Retina (tissue), 1 donor: ENCODE results near the gene TEX44.
"Not testable (repeated sequence)": the region's sequence is repeated elsewhere in the genome, so short reads cannot be mapped to it uniquely, and the experiment has no call there.

Source experiments
- DNase-seq: peaks from one replicate; pipeline ENCODE4 v3.0.0-alpha.2; 2016

TEX44 gene

GRCh38 chr2:231573096-231573495, 19.6 kb upstream of the TEX44 start:
- DNase-seq, result no peak

- no peak for DNase-seq
Observed at GRCh38 chr2:231573698-231574421, 18.8 kb upstream of the TEX44 start.

- no peak for DNase-seq
Observed at GRCh38 chr2:231575612-231576256, 16.9 kb upstream of the TEX44 start.

GRCh38 chr2:231576465-231576864, 16.2 kb upstream of the TEX44 start:
- no peak for DNase-seq

GRCh38 chr2:231578655-231579054, 14.0 kb upstream of the TEX44 start:
- not testable (repeated sequence) for DNase-seq

- DNase-seq, result no peak
Observed at GRCh38 chr2:231579560-231579959, 13.1 kb upstream of the TEX44 start.

GRCh38 chr2:231581328-231581727, 11.3 kb upstream of the TEX44 start:
- DNase-seq, result no peak

GRCh38 chr2:231583982-231584381, 8.7 kb upstream of the TEX44 start:
- peak; percentile 37 for DNase-seq

- DNase-seq, result not testable (repeated sequence)
Observed at GRCh38 chr2:231587744-231588143, 4.9 kb upstream of the TEX44 start.

- no peak for DNase-seq
Observed at GRCh38 chr2:231589656-231590055, 3.0 kb upstream of the TEX44 start.

- DNase-seq, result no peak
Observed at GRCh38 chr2:231590614-231591013, 2.0 kb upstream of the TEX44 start.

- DNase-seq, result no peak
Observed at GRCh38 chr2:231593666-231594065, 1.0 kb downstream of the TEX44 start.

- no peak for DNase-seq
Observed at GRCh38 chr2:231597014-231597611, 4.4 kb downstream of the TEX44 start.

- no peak for DNase-seq
Observed at GRCh38 chr2:231597627-231598026, 5.0 kb downstream of the TEX44 start.

GRCh38 chr2:231600619-231601355, 8.1 kb downstream of the TEX44 start:
- no peak for DNase-seq

- DNase-seq, result peak; percentile 77
Observed at GRCh38 chr2:231601356-231602229, 8.9 kb downstream of the TEX44 start.

- peak; percentile 82 for DNase-seq
Observed at GRCh38 chr2:231602859-231603467, 10.3 kb downstream of the TEX44 start.

- peak; percentile 87 for DNase-seq
Observed at GRCh38 chr2:231604101-231604684, 11.5 kb downstream of the TEX44 start.

- peak; percentile 97 for DNase-seq
Observed at GRCh38 chr2:231604685-231605606, 12.3 kb downstream of the TEX44 start.

- DNase-seq, result peak; percentile 76
Observed at GRCh38 chr2:231605607-231606091, 13.0 kb downstream of the TEX44 start.
